ENCODE measurements around the gene CDK10.
"Not testable (repeated sequence)": the region's sequence is repeated elsewhere in the genome, so short reads cannot be mapped to it uniquely, and the experiment has no call there.

Gene CDK10

GRCh38 chr16:89670496-89671431 lies 15.7 kb upstream of the CDK10 start:
- H3K27ac ChIP-seq (ENCODE audit: low read length) = no peak overlapping the region
- no peaks in the 10 kb centered on the region for H3K9me2 ChIP-seq (replicated peaks; ENCODE audit: insufficient read depth, low read length)
- H3K36me3 ChIP-seq (replicated peaks; ENCODE audit: insufficient read depth, low read length) = no peaks in the 10 kb centered on the region
- H3K4me3 ChIP-seq (ENCODE audit: low read length) = no peak overlapping the region
- no peak overlapping the region for H2AFZ ChIP-seq (ENCODE audit: low read length)
- no peak overlapping the region for H3K9ac ChIP-seq (ENCODE audit: low read length)
- no peaks in the 10 kb centered on the region for H3K27me3 ChIP-seq (replicated peaks; ENCODE audit: insufficient read depth, low read length)
- no peaks in the 10 kb centered on the region for H3K4me1 ChIP-seq (ENCODE audit: low read length)
- no peaks in the 10 kb centered on the region for H3K79me2 ChIP-seq (ENCODE audit: low read length)
- H3F3A ChIP-seq (ENCODE audit: insufficient read depth, low read length) = no peaks in the 10 kb centered on the region
- H3K9me3 ChIP-seq (replicated peaks; ENCODE audit: insufficient read depth, low read length) = no peaks in the 10 kb centered on the region
- no peak overlapping the region for H3K4me2 ChIP-seq (ENCODE audit: low read depth, low read length)
- no peak for DNase-seq
- H4K20me1 ChIP-seq (ENCODE audit: insufficient read depth, low read length) = no peaks in the 10 kb centered on the region
- TF ChIP-seq EZH2 (optimal IDR thresholded peaks at IDR 0.05; ENCODE audit: low read depth, low read length) (no peak), EZH2phosphoT487 (IDR thresholded peaks at IDR 0.05; ENCODE audit: low read length) (no peak)

GRCh38 chr16:89671565-89671964 lies 14.9 kb upstream of the CDK10 start:
- H3K36me3 ChIP-seq (replicated peaks; ENCODE audit: insufficient read depth, low read length); DNase-seq; H3K9me3 ChIP-seq (replicated peaks; ENCODE audit: insufficient read depth, low read length); H3F3A ChIP-seq (ENCODE audit: insufficient read depth, low read length); H2AFZ ChIP-seq (ENCODE audit: low read length); H3K4me1 ChIP-seq (ENCODE audit: low read length); H3K4me3 ChIP-seq (ENCODE audit: low read length); H3K9me2 ChIP-seq (replicated peaks; ENCODE audit: insufficient read depth, low read length); H3K27me3 ChIP-seq (replicated peaks; ENCODE audit: insufficient read depth, low read length); H4K20me1 ChIP-seq (ENCODE audit: insufficient read depth, low read length); H3K4me2 ChIP-seq (ENCODE audit: low read depth, low read length); H3K27ac ChIP-seq (ENCODE audit: low read length); H3K9ac ChIP-seq (ENCODE audit: low read length); H3K79me2 ChIP-seq (ENCODE audit: low read length): not testable (repeated sequence)

- TF ChIP-seq EZH2phosphoT487 (IDR thresholded peaks at IDR 0.05; ENCODE audit: low read length) (no peak), EZH2 (optimal IDR thresholded peaks at IDR 0.05; ENCODE audit: low read depth, low read length) (no peak), CTCF (IDR thresholded peaks at IDR 0.05; ENCODE audit: low read length) (no peak)
- Histone ChIP-seq H4K20me1 (ENCODE audit: insufficient read depth, low read length) (no peaks in the 10 kb centered on the region), H3K36me3 (replicated peaks; ENCODE audit: insufficient read depth, low read length) (no peaks in the 10 kb centered on the region), H3K4me2 (ENCODE audit: low read depth, low read length) (no peak overlapping the region), H3F3A (ENCODE audit: insufficient read depth, low read length) (no peaks in the 10 kb centered on the region), H3K4me1 (ENCODE audit: low read length) (no peaks in the 10 kb centered on the region), H3K79me2 (ENCODE audit: low read length) (no peaks in the 10 kb centered on the region), H3K9ac (ENCODE audit: low read length) (no peak overlapping the region), H3K4me3 (ENCODE audit: low read length) (no peak overlapping the region), H3K27me3 (replicated peaks; ENCODE audit: insufficient read depth, low read length) (no peaks in the 10 kb centered on the region), H2AFZ (ENCODE audit: low read length) (no peak overlapping the region), H3K9me3 (replicated peaks; ENCODE audit: insufficient read depth, low read length) (no peaks in the 10 kb centered on the region), H3K27ac (ENCODE audit: low read length) (no peak overlapping the region), H3K9me2 (replicated peaks; ENCODE audit: insufficient read depth, low read length) (no peaks in the 10 kb centered on the region)
- DNase-seq = no peak
Measured at GRCh38 chr16:89672177-89672941, 14.1 kb upstream of the CDK10 start.

- Histone ChIP-seq H3K4me2 (ENCODE audit: low read depth, low read length) (no peak overlapping the region), H3F3A (ENCODE audit: insufficient read depth, low read length) (no peaks in the 10 kb centered on the region), H2AFZ (ENCODE audit: low read length) (no peak overlapping the region), H3K27ac (ENCODE audit: low read length) (no peak overlapping the region), H3K9me3 (replicated peaks; ENCODE audit: insufficient read depth, low read length) (no peaks in the 10 kb centered on the region), H3K79me2 (ENCODE audit: low read length) (no peaks in the 10 kb centered on the region), H3K9ac (ENCODE audit: low read length) (no peak overlapping the region), H3K9me2 (replicated peaks; ENCODE audit: insufficient read depth, low read length) (no peaks in the 10 kb centered on the region), H4K20me1 (ENCODE audit: insufficient read depth, low read length) (no peaks in the 10 kb centered on the region), H3K4me3 (ENCODE audit: low read length) (no peak overlapping the region), H3K36me3 (replicated peaks; ENCODE audit: insufficient read depth, low read length) (no peaks in the 10 kb centered on the region), H3K27me3 (replicated peaks; ENCODE audit: insufficient read depth, low read length) (no peaks in the 10 kb centered on the region), H3K4me1 (ENCODE audit: low read length) (no peaks in the 10 kb centered on the region)
- TF ChIP-seq CTCF (IDR thresholded peaks at IDR 0.05; ENCODE audit: low read length) (no peak), EZH2 (optimal IDR thresholded peaks at IDR 0.05; ENCODE audit: low read depth, low read length) (no peak), EZH2phosphoT487 (IDR thresholded peaks at IDR 0.05; ENCODE audit: low read length) (no peak)
- DNase-seq = no peak
Measured at GRCh38 chr16:89678258-89678657, 8.2 kb upstream of the CDK10 start.
